AG09319 (cell line): ENCODE measurements around the gene RALBP1.

Experiments
- DNase-seq: peaks from one replicate; pipeline ENCODE4 v3.0.0-alpha.2; 2010; ENCODE audit warnings: low read depth; ENCODE audit errors: extremely low read depth
- TF ChIP-seq, protein P1 (sequence below): IDR thresholded peaks from 2 replicates; pipeline ENCODE4 v1.5.1; 2011; ENCODE audit warnings: low read depth, mild to moderate bottlenecking, inconsistent platforms, low read length, moderate library complexity

The RALBP1 gene

GRCh38 chr18:9494778-9495331 is 19.5 kb downstream of the RALBP1 start:
- no peak for DNase-seq
- TF ChIP-seq, protein P1, sequence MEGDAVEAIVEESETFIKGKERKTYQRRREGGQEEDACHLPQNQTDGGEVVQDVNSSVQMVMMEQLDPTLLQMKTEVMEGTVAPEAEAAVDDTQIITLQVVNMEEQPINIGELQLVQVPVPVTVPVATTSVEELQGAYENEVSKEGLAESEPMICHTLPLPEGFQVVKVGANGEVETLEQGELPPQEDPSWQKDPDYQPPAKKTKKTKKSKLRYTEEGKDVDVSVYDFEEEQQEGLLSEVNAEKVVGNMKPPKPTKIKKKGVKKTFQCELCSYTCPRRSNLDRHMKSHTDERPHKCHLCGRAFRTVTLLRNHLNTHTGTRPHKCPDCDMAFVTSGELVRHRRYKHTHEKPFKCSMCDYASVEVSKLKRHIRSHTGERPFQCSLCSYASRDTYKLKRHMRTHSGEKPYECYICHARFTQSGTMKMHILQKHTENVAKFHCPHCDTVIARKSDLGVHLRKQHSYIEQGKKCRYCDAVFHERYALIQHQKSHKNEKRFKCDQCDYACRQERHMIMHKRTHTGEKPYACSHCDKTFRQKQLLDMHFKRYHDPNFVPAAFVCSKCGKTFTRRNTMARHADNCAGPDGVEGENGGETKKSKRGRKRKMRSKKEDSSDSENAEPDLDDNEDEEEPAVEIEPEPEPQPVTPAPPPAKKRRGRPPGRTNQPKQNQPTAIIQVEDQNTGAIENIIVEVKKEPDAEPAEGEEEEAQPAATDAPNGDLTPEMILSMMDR = no peak

GRCh38 chr18:9495465-9495864 is 20.2 kb downstream of the RALBP1 start:
- no peak for DNase-seq
- TF ChIP-seq, protein P1 = no peak

- DNase-seq = no peak
- TF ChIP-seq, protein P1 = no peak
These were observed 20.8 kb downstream of the RALBP1 start for GRCh38 chr18:9495916-9496705.

- TF ChIP-seq, protein P1 = no peak
- DNase-seq = no peak
These were observed 30.9 kb downstream of the RALBP1 start for GRCh38 chr18:9506046-9506792.

- no peak for DNase-seq
- TF ChIP-seq, protein P1 = no peak
These were observed 32.3 kb downstream of the RALBP1 start for GRCh38 chr18:9507565-9508088.

DNA sequence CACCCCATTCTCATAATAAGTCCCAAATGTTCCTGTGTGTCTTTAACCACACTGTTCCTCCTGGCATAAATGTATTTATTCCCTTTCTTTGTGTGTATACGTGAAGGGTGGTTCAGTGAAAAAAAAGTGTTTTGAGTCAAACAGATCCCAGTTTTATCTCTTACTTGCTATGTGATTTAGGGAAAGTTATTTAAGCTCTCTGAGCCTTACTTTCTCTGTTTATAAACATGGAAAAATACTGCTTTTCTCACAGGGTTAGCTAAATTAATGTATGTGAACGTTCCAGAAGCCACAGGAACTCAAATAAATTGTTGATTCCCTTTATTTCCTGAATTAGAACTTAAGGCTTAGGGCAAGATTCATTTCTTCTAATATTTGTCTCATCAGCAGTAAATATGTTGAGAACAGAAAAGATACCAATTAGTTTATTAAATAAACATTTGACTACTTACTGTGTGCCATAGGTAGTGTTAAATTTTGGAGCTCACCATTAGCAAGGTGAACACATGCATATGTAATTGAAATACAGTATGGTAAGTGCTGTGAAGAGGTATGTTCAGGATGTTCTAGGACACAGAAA is 33.2 kb downstream of the RALBP1 start:
- TF ChIP-seq, protein P1 = no peak
- DNase-seq = no peak
